Raji (cell line): ENCODE data around the gene TRPC4.

Experiments used
- POLR2A ChIP-seq: IDR thresholded peaks from 2 replicates; pipeline ENCODE4 v1.6.1; 2011; ENCODE audit warnings: low read depth, low read length, control low read depth; ENCODE audit not compliant: insufficient read depth

Gene TRPC4

GRCh38 chr13:37769545-37769944 is 100.0 kb downstream of the TRPC4 start:
- no peak for TF ChIP-seq POLR2A

GRCh38 chr13:37769078-37769477 is 100.5 kb downstream of the TRPC4 start:
- no peak for TF ChIP-seq POLR2A

GRCh38 chr13:37766502-37766901 is 103.1 kb downstream of the TRPC4 start:
- TF ChIP-seq POLR2A, result no peak

GRCh38 chr13:37755349-37755748 is 114.2 kb downstream of the TRPC4 start:
- no peak for TF ChIP-seq POLR2A

GRCh38 chr13:37753776-37754175 is 115.8 kb downstream of the TRPC4 start:
- no peak for TF ChIP-seq POLR2A

- no peak for TF ChIP-seq POLR2A
These were observed 117.4 kb downstream of the TRPC4 start for GRCh38 chr13:37752146-37752545.

GRCh38 chr13:37751025-37751424 is 118.5 kb downstream of the TRPC4 start:
- no peak for TF ChIP-seq POLR2A

- TF ChIP-seq POLR2A, result no peak
These were observed 120.7 kb downstream of the TRPC4 start for GRCh38 chr13:37748913-37749312.

GRCh38 chr13:37747071-37747612 is 122.4 kb downstream of the TRPC4 start:
- TF ChIP-seq POLR2A, result no peak

GRCh38 chr13:37741536-37741935 is 128.0 kb downstream of the TRPC4 start:
- no peak for TF ChIP-seq POLR2A

- no peak for TF ChIP-seq POLR2A
These were observed 133.5 kb downstream of the TRPC4 start for GRCh38 chr13:37736045-37736444.

- TF ChIP-seq POLR2A, result no peak
These were observed 134.3 kb downstream of the TRPC4 start for GRCh38 chr13:37735293-37735692.

- no peak for TF ChIP-seq POLR2A
These were observed 139.7 kb downstream of the TRPC4 start for GRCh38 chr13:37729876-37730275.

- no peak for TF ChIP-seq POLR2A
These were observed 153.0 kb downstream of the TRPC4 start for GRCh38 chr13:37716420-37717195.

GRCh38 chr13:37715606-37716015 is 154.0 kb downstream of the TRPC4 start:
- no peak for TF ChIP-seq POLR2A

GRCh38 chr13:37709318-37709717 is 160.3 kb downstream of the TRPC4 start:
- TF ChIP-seq POLR2A, result no peak

GRCh38 chr13:37707739-37708500 is 161.7 kb downstream of the TRPC4 start:
- no peak for TF ChIP-seq POLR2A

- TF ChIP-seq POLR2A, result no peak
These were observed 163.5 kb downstream of the TRPC4 start for GRCh38 chr13:37706041-37706440.
